GM19099 (cell line): ENCODE data around the gene SLX9.

Source experiments
- POLR2A ChIP-seq: IDR thresholded peaks from 3 replicates; pipeline ENCODE4 v1.6.1; 2011; ENCODE audit warnings: low read depth; ENCODE audit not compliant: insufficient read length; ENCODE audit errors: extremely low read depth

The SLX9 gene

DNA sequence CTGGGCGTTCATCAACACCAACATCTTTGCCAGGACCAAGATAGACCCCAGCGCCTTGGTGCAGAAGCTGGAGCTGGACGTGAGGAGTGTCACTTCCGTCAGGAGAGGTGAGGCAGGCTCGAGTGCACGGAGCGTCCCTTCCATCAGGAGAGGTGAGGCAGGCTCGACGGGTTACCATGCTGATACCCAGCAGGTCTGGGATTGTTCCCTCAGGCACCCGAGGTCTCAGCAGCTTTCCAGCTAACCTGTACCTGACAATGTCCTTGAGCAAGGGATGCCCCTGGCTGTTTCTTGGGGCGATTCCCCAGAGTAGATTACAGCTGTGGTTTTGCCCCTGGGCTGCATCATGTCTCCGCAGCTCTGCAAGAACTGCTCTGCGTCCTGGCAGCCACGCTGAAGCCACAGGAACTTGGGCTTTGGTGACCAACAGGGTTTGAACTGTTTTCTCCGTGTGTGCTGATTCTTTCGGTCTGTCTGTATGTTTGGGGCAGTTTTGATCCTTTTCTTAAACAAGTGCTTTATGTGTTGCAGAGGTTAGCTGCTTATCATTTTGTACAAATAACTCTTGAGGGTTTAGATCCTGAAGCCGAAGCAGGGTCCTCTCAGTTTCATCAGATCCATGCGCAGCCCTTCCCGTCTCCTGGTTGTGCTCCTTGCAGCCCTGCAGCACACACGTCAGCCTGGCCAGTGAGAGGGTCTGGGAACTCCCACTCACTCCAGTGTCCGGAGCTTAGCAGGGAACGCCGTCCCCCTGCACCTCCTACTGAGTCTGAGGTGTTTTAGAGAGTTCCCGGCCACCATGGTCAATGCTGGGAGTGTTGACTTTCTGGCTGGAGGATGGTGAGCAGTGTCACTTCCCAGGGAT, 4.1 kb downstream of the SLX9 start:
- no peak for TF ChIP-seq POLR2A

DNA sequence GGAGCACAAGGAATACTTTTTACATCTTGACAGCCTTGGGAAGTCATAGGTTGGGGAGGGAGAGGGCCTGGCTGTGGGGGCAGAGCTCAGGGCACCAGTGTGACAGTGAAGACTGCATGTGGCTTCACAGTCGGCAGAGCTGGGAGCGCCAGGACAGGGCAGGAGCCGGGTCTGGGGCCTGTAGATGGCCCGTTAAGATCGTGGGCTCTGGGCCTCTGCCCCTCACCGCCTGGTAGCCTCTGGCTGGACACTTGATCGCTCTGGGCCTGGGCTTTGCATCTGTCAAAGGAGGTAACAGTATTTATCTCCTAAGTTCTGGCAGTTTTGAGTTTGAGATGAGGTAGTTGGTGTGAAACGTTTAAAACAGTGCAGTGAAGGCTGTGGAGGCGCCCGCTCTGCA, 4.8 kb downstream of the SLX9 start:
- TF ChIP-seq POLR2A = no peak

DNA sequence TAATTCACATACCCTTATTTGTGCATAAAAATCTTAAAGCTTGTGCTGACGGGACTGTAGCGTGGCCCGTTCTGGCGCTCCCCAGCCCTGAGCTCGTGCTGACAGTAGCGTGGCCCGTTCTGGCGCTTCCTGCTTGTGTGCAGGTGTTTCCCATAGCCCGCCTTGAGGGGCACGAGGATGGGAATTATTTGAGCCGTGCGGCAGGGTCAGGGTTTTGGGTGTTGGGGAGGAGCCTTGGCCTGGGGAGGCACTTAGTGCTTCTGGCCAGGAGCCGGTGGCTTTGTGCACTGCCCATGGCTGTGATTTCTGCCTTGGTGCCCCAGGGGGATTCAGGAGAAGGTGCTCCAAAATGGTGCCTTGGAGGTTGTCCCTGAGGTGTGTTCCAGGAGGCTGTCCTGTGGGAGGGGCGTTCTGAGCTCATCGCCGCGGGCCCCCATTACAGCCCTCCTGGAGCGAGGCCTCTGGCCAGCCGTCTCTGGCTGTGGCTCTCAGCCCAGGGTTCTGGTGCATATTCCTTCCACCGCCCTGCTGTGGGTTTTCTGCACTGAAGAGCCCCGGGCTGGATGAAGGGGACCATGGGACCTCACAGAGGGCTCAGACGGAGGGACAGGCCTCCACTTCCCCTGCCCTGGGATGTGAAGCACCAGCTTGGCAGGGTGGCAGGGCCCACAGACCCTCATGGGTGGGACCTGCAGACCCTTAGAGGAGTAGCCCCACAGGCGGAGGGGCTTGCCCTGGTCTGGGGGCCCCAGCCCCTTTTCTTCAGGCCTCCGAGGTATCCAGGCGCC, 6.6 kb downstream of the SLX9 start:
- TF ChIP-seq POLR2A = no peak

DNA sequence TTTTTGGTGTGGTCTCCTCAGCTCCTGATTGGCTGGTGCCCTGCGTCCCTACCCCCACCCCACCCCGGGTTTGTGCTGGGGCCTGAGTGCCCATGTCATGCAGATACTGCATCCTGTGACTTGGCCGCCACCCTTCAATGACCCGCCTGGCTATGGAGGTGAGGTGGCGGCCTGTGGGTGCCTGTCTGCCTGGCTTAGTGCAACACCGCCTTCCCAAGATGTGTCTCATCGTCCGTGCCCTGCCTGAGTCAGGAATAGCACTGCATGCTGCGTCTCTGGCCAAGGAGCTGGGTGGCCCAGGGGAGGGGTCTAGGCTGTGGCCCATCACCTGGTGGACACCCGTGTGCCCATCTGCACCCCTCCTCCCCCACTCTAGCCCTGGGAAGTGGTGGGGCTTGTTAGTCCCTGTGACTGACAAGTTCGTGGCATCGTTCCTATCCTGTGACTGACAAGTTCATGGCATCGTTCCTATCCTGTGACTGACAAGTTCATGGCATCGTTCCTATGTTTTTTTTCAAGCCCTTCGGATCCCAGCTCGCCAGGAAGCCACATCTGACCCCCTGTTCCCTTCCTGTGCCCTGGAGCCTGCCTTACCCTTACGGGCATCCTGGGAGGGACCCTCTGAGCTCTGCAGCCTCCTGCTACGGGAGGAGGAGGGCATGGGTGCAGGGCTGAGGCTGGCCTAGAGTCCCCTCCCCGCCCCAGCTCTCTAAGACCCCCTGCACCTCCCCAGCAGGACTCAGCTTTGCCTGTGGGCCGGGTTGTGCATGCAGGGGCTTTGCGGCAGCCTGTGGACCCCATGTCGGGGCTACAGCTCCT, 7.5 kb downstream of the SLX9 start:
- no peak for TF ChIP-seq POLR2A

DNA sequence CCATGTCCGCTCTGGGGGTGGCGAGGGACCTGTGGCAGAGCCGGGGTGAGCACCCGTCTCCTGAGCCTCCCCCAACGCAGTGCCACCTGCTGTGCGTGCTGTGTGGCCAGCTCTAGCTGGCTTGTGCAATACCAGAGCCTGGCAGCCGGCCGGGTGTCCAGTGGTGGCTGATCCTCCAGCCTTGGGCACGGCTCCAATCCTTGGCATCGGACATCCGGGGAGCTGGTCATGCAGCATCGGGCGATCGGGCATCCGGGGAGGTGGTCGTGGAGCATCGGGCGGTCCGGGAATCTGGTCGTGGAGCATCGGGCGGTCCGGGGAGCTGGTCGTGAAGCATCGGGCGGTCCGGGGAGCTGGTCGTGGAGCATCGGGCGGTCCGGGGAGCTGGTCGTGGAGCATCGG, 8.1 kb downstream of the SLX9 start:
- TF ChIP-seq POLR2A = no peak

DNA sequence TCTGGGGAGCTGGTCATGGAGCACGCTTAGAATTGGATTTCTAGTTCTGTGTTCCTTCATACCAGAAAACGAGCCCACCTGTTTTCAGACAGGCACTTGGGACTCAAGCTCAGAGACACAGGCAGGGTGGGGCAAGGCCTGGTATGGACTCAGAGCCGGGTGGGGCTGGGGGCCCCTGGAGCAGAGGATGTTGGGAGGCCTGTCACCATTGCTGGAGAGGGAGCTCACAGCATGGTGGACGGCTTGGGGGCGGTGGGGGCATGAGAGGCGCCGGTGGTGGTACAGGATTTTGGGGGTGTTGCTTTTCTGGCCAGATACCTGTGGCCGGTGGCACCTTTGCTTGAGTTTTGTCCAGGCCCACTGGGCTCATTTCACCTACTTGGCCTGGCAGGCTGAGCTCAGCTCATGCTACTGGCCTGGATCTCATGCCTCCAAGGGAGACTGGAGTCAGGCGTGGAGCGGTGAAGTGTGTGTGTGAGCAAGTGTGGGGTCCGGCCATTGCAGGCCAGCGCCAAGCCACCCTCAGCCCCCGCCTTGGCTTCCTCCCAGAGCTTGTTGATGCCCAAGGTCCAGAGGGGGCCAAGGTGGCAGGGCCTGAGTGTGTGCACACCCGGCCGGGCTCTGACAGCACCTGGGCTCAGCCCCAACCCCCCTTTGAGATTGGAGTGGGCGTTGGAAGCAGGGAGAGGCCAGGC, 8.7 kb downstream of the SLX9 start:
- no peak for TF ChIP-seq POLR2A

DNA sequence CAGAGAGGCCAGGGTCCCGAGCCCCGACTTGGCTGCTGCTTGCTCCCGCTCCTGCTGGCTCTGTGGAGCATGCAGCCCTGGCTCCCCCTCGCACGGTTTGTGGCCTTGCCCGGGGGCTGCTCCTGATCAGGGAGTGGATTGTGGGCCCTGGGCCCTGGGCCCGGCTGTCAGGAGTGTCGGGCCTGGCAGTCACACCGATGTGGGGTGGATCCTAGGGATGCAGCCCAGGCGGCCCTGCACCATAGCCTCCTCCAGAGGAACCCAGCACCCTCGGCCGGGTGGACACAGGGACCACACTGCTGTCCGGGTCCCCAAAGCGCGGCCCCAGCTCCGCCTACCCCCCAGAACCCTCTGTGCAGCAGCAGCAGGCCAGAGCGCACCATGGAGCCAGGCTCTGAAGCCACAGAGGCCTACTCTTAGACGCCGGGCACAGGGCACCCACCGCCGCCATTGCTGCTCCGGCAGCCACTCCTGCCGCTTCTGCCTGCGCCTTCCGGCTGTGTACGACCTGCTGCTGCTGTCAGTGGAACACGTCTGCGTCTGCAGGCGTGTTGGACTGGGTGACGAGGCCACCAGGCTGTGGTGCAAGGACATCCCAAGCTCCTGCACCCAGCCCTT, 9.4 kb downstream of the SLX9 start:
- TF ChIP-seq POLR2A = no peak

DNA sequence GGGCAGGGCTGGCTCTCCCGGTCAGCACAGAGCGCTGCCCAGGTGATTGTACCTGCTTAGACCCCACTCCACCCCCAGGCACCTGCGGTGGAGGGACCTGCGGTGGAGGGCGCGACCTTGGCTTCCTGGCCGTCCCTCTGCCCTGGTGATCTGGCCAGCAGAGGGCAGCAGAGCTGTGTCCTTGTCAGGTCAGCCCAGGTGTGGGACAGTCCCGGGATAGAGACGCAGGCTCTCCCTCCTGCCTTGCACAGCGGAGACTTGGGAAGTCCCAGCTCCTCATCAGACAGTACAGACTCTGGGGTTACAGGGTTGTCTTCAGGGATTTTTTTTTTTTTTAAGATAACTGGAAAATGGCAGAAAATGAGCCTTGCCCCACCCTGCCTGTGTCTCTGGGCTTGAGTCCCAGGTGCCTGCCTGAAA, 10.0 kb downstream of the SLX9 start:
- TF ChIP-seq POLR2A = no peak

DNA sequence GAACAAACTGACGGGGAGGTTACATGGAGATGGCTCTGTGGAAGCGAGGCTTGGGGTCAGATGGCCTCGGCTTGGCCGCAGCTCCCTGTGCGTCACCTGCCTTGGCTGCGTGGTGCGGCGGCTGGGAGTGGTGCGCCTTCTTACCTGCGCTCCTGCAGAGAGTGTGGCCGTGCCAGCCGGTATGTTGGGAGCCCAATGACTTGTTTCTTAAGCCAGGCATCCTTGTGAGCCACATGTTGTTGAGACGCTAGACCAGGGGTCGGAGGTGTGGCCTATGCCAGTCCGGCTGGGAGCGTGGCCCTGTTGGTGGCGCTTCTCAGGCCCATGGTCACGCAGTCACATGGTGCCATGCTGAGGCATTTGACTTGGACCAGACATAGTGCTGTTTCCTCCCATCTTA, 10.5 kb downstream of the SLX9 start:
- TF ChIP-seq POLR2A = no peak

DNA sequence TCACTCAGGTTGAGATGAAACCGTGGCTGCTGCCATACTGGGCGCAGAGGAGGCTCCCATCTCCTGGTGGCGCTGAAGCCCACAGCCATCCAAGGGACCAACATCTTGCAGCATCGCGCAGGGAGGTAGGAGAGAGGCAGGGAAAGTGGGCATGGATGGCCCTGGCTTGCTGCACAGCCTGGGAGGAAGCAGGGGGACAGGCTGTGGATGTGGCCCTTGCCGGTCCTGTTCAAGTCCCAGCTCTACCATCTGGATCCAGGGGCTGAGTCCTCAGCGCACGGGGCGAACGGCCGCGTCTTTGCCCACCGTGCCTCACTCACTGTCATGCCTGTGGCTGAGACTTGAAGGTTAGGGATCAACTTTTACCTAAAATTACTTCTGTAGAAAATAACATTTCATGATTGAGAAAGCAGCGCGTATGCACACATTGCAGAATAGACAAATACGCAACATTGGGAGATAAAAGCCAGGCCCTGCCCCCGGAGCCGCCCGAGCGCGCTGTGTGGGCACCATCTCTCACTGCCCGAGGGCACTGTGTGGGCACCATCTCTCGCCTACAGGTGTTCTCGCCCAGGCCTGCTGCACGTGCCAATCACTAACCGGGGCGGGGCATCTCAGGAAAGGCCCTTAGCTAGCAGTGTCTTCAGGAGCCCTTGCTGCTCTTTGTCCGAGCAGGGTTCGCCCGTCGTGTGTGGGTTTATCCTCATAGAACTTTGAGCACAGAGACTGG, 11.5 kb downstream of the SLX9 start:
- no peak for TF ChIP-seq POLR2A

DNA sequence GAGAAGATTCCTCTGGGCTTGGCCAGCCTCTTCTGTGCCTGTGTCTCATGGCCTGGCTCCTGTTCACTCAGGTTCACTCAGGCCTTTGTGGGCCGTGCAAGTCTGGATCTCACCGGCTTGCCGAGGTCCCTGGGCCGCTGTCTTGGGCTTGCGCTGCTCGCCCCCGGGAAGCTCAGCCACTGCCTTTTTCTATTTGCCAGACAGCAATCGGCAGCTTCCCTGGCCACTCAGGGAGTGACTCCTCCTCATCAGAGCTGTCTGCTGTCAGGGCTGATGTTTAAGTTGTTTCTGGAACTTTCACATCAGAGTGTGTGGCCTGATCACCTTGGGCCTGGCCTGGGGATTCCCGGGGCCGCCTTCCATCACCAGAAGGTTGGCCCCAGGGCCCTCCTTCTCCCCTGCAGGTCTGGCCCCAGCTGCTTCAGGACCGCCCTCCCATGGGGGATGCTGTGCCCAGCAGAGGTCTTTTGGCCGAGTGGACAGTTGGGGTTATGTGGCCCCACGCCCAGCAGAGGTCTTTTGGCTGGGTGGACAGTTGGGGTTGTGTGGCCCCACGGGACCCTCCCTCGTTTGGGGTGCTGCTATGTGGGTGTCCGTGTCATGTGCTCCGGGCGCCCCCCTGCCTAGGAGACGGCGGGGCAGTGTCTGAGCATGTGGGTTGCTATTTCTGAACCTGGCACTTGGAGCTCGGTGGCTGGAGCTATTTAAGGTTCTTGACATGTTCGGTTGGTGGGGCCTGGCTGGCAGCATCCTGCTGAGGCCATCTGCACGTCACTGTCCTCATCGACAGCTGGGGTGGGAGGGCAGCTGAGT, 12.5 kb downstream of the SLX9 start:
- TF ChIP-seq POLR2A = no peak

DNA sequence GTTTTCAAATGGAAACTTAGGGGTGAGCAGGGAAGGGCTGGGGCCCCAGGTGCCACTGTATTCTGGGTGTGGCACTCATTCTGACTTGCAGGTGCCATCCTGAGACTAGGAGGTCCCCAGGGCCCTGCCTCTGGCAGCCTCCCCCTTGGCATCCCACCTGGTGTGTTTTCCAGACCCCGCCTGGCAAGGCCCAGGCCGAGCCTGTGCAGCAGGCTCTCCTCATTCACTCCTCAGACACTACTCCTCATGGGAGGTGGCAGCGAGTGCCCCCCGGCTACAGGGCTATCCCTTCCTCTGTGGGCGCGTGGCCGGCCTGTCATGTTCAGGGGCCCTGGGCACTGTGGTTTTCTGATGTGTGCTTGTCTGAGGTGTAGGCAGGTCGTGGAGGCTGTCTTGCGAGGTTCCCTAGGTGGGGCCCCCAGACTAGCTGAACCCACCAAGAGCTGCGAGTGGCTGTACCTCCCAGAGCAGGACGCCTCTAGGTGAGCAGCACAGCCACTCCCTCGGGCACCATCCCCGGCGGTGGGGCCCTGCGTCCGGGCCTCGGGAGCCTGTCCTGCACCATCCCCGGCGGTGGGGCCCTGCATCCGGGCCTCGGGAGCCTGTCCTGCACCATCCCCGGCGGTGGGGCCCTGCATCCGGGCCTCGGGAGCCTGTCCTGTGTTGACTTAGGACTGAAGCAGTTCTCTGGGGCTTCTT, 13.2 kb downstream of the SLX9 start:
- TF ChIP-seq POLR2A = no peak
